ENCODE results near the gene CELF1. TPM values are rescaled to one million over a fixed set of nuclear protein-coding genes. Genes with fewer than 3 reads are reported as not detected.

The CELF1 gene
- total and polyA plus RNA-seq, 2 of the 13 experiments (the other 11 are each of a cell fraction or from before 2014, with no cell fraction given), result 69.0 to 80.1 TPM

- Histone ChIP-seq H3K27ac (ENCODE audit: extremely low read length, insufficient read depth, low read length) (peak overlapping the region; percentile 89), H3K4me3 (replicated peaks in 1 of 3; ENCODE audit: insufficient read depth in 1 of 3, low read depth in 2 of 3, low read length in 3 of 3) (peak overlapping the region; percentile 73 to 99 (median 97)), H2AFZ (ENCODE audit: low read length) (no peak overlapping the region), H3K27me3 (ENCODE audit: control insufficient read depth in 1 of 2, insufficient read depth in 2 of 2, low read length in 2 of 2) (no peaks in the 10 kb centered on the region; a peak in 1 of 5 replicates), H3K9ac (ENCODE audit: insufficient read depth, low read depth, low read length) (peak overlapping the region; percentile 91), H3K4me1 (ENCODE audit: insufficient read depth, low read length) (peaks cover 31% of the 10 kb centered on the region), H3K36me3 (replicated peaks in 1 of 2; ENCODE audit: control insufficient read depth in 1 of 2, insufficient read depth in 2 of 2, low read length in 2 of 2) (peaks cover 14 to 34% of the 10 kb centered on the region in 2 experiments), H4K20me1 (ENCODE audit: insufficient read depth, low read length) (no peaks in the 10 kb centered on the region), H3K79me2 (ENCODE audit: insufficient read depth, low read length) (peaks cover 23% of the 10 kb centered on the region), H3K4me2 (ENCODE audit: low read depth, low read length) (peak overlapping the region; percentile 99), H3K9me3 (ENCODE audit: low read length) (no peaks in the 10 kb centered on the region)
- ATAC-seq, result no peak
- intact Hi-C loops (cut with micrococcal nuclease; ENCODE audit: unreplicated experiment) (loop anchor here (2.0 kb wide), 1 partner anchor 17 kb away; the partner anchor contains the start of gene SLC39A13), in situ Hi-C loops (cut with HindIII; ENCODE audit: extremely low pct_ligation_motif_present, low pct_unique_long_range_greater_than_20kb) (no loop called here)
- ChIA-PET CTCF (ENCODE audit: low intra/inter-chr PET ratio, low total read pairs) (no interaction called here), POLR2A (interaction anchor here (0.8 to 5.1 kb wide), 7 partner anchors 8 to 298 kb away, joined by 5 to 68 read pairs (median 10); partner anchors contain the start of gene SLC39A13)
- BruUV-seq (replicated peaks), result TSS peak; percentile 84
- WGBS (ENCODE audit: low lambda C conversion rate), result under 1% methylated on average over 14 of the region's 14 CpGs
- no peak for DNase-seq (ENCODE audit: low spot score)
- FAIRE-seq, result no peak
- TF ChIP-seq RFXANK (CRISPR knock-in tag; IDR thresholded peaks at IDR 0.05) (no peak), HNF4G (IDR thresholded peaks at IDR 0.05; ENCODE audit: borderline replicate concordance, low read depth, low read length) (no peak), HNF4G (CRISPR knock-in tag; IDR thresholded peaks at IDR 0.05; ENCODE audit: borderline replicate concordance, low read depth) (0 out of 2 replicates have a peak, but pooled peaks have one; percentile 13), ZNF335 (CRISPR knock-in tag; IDR thresholded peaks at IDR 0.05) (0 out of 2 replicates have a peak, but pooled peaks have one; percentile 2)
Observed at GRCh38 chr11:47425611-47426010, 127.3 kb downstream of the CELF1 start.

- Histone ChIP-seq H3K4me3 (replicated peaks in 1 of 3; ENCODE audit: insufficient read depth in 1 of 3, low read depth in 2 of 3, low read length in 3 of 3) (no peak overlapping the region), H2AFZ (ENCODE audit: low read length) (no peak overlapping the region), H3K36me3 (replicated peaks in 1 of 2; ENCODE audit: control insufficient read depth in 1 of 2, insufficient read depth in 2 of 2, low read length in 2 of 2) (peaks cover 33 to 52% of the 10 kb centered on the region in 2 experiments; a peak in 4 of 5 replicates), H3K4me1 (ENCODE audit: insufficient read depth, low read length) (no peaks in the 10 kb centered on the region), H3K27ac (ENCODE audit: extremely low read length, insufficient read depth, low read length) (no peak overlapping the region), H3K9ac (ENCODE audit: insufficient read depth, low read depth, low read length) (no peak overlapping the region), H4K20me1 (ENCODE audit: insufficient read depth, low read length) (no peaks in the 10 kb centered on the region), H3K9me3 (ENCODE audit: low read length) (no peaks in the 10 kb centered on the region), H3K79me2 (ENCODE audit: insufficient read depth, low read length) (no peaks in the 10 kb centered on the region), H3K27me3 (ENCODE audit: control insufficient read depth in 1 of 2, insufficient read depth in 2 of 2, low read length in 2 of 2) (no peaks in the 10 kb centered on the region), H3K4me2 (ENCODE audit: low read depth, low read length) (no peak overlapping the region)
- FAIRE-seq (no peak), DNase-seq (ENCODE audit: low spot score) (no peak), ATAC-seq (peak; percentile 5)
- POLR2A ChIA-PET, result interaction anchor here (1.7 to 1.9 kb wide), 3 partner anchors 8 to 19 kb away, joined by 6 to 11 read pairs (median 6); partner anchors contain the start of gene PSMC3
- BruUV-seq (replicated peaks), result no TSS peak
- in situ Hi-C loops (cut with HindIII; ENCODE audit: extremely low pct_ligation_motif_present, low pct_unique_long_range_greater_than_20kb) (no loop called here), intact Hi-C loops (cut with micrococcal nuclease; ENCODE audit: unreplicated experiment) (no loop called here)
- WGBS (ENCODE audit: low lambda C conversion rate), result 100% methylated on average over 20 of the region's 23 CpGs
- CTCF ChIA-PET (ENCODE audit: low intra/inter-chr PET ratio, low total read pairs), result no interaction called here
- TF ChIP-seq CEBPG (CRISPR knock-in tag; IDR thresholded peaks at IDR 0.05), result no peak
- TF ChIP-seq, protein P1, sequence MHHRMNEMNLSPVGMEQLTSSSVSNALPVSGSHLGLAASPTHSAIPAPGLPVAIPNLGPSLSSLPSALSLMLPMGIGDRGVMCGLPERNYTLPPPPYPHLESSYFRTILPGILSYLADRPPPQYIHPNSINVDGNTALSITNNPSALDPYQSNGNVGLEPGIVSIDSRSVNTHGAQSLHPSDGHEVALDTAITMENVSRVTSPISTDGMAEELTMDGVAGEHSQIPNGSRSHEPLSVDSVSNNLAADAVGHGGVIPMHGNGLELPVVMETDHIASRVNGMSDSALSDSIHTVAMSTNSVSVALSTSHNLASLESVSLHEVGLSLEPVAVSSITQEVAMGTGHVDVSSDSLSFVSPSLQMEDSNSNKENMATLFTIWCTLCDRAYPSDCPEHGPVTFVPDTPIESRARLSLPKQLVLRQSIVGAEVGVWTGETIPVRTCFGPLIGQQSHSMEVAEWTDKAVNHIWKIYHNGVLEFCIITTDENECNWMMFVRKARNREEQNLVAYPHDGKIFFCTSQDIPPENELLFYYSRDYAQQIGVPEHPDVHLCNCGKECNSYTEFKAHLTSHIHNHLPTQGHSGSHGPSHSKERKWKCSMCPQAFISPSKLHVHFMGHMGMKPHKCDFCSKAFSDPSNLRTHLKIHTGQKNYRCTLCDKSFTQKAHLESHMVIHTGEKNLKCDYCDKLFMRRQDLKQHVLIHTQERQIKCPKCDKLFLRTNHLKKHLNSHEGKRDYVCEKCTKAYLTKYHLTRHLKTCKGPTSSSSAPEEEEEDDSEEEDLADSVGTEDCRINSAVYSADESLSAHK (CRISPR knock-in tag; IDR thresholded peaks at IDR 0.05; ENCODE audit: borderline replicate concordance), result no peak
- no peak for TF ChIP-seq ZNF577 (CRISPR knock-in tag; IDR thresholded peaks at IDR 0.05; ENCODE audit: borderline replicate concordance, low read depth)
- TF ChIP-seq, protein P2, sequence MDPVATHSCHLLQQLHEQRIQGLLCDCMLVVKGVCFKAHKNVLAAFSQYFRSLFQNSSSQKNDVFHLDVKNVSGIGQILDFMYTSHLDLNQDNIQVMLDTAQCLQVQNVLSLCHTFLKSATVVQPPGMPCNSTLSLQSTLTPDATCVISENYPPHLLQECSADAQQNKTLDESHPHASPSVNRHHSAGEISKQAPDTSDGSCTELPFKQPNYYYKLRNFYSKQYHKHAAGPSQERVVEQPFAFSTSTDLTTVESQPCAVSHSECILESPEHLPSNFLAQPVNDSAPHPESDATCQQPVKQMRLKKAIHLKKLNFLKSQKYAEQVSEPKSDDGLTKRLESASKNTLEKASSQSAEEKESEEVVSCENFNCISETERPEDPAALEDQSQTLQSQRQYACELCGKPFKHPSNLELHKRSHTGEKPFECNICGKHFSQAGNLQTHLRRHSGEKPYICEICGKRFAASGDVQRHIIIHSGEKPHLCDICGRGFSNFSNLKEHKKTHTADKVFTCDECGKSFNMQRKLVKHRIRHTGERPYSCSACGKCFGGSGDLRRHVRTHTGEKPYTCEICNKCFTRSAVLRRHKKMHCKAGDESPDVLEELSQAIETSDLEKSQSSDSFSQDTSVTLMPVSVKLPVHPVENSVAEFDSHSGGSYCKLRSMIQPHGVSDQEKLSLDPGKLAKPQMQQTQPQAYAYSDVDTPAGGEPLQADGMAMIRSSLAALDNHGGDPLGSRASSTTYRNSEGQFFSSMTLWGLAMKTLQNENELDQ (CRISPR knock-in tag; IDR thresholded peaks at IDR 0.05; ENCODE audit: borderline replicate concordance), result no peak
- TF ChIP-seq GLI4 (CRISPR knock-in tag; IDR thresholded peaks at IDR 0.05; ENCODE audit: borderline replicate concordance), result no peak
- no peak for TF ChIP-seq ZFYVE20 (CRISPR knock-in tag; IDR thresholded peaks at IDR 0.05; ENCODE audit: borderline replicate concordance, low read depth)
- TF ChIP-seq AGO2 (optimal IDR thresholded peaks at IDR 0.05; ENCODE audit: low read depth, low read length), result peak; percentile 79
- no peak; the same call in 1 of the 2 replicates for TF ChIP-seq RBFOX2 (IDR thresholded peaks at IDR 0.05; ENCODE audit: low read depth, low read length)
Observed at GRCh38 chr11:47418454-47419259, 134.3 kb downstream of the CELF1 start.
